Liver (tissue), 9 donors: ENCODE results near the gene SORCS2. TPM values are rescaled to one million over a fixed set of nuclear protein-coding genes. Genes with fewer than 3 reads are reported as not detected.

Experiments used
- DNase-seq: peaks from one replicate; pipeline ENCODE4 v3.0.0-alpha.2; 2017; ENCODE audit warnings: low spot score
- H3K27ac ChIP-seq, 2 donors: one replicate each; pipeline ENCODE4 v1.7.0; 2013; ENCODE audit warnings: inconsistent platforms in 2 of 2, low read length in 2 of 2, control low read depth in 1 of 2, low read depth in 1 of 2, mild to moderate bottlenecking in 1 of 2
- H3K27me3 ChIP-seq, 4 donors: one replicate each; pipeline versions ENCODE4 v1.6.1 to v1.7.0; 2013; ENCODE audit warnings: low read length in 3 of 4, inconsistent platforms in 1 of 4, mild to moderate bottlenecking in 1 of 4, moderate library complexity in 1 of 4; ENCODE audit not compliant: control insufficient read depth in 4 of 4, insufficient read depth in 4 of 4
- H3K36me3 ChIP-seq, 4 donors: one replicate each; pipeline versions ENCODE4 v1.6.1 to v1.7.0; 2013; ENCODE audit warnings: low read length in 3 of 4, mild to moderate bottlenecking in 3 of 4, low read depth in 1 of 4, moderate library complexity in 1 of 4; ENCODE audit not compliant: control insufficient read depth in 4 of 4, insufficient read depth in 3 of 4
- H3K4me1 ChIP-seq, 4 donors: one replicate each; pipeline versions ENCODE4 v1.6.1 to v1.7.0; 2013; ENCODE audit warnings: low read length in 3 of 4, mild to moderate bottlenecking in 3 of 4, moderate library complexity in 1 of 4; ENCODE audit not compliant: control insufficient read depth in 4 of 4, insufficient read depth in 4 of 4
- H3K4me3 ChIP-seq, 3 donors: one replicate each; pipeline versions ENCODE4 v1.6.1 to v1.7.0; 2013; ENCODE audit warnings: low read length in 3 of 3, control low read depth in 1 of 3, low read depth in 1 of 3, mild to moderate bottlenecking in 1 of 3
- H3K9ac ChIP-seq, 2 donors: one replicate each; pipeline ENCODE4 v1.7.0; 2013; ENCODE audit warnings: low read length in 2 of 2, mild to moderate bottlenecking in 2 of 2, moderate library complexity in 2 of 2, control low read depth in 1 of 2, low read depth in 1 of 2
- H3K9me3 ChIP-seq, 4 donors: one replicate each; pipeline versions ENCODE4 v1.6.1 to v1.7.0; 2013; ENCODE audit warnings: low read length in 3 of 4; ENCODE audit not compliant: control insufficient read depth in 4 of 4
- ATF3 ChIP-seq: IDR thresholded peaks from 2 replicates; pipeline ENCODE4 v1.6.1; 2016; ENCODE audit warnings: antibody characterized with exemption
- EGR1 ChIP-seq, 2 donors: IDR thresholded peaks; 2 replicates each; pipeline ENCODE4 v1.6.1; 2016 to 2018; ENCODE audit warnings: antibody characterized with exemption in 2 of 2, low read depth in 2 of 2
- FOXA1 ChIP-seq: IDR thresholded peaks from 2 replicates; pipeline ENCODE4 v1.6.1; 2016; ENCODE audit warnings: antibody characterized with exemption
- FOXA2 ChIP-seq: IDR thresholded peaks from 2 replicates; pipeline ENCODE4 v1.6.1; 2016; ENCODE audit warnings: antibody characterized with exemption
- GABPA ChIP-seq, 2 donors: IDR thresholded peaks in 1 of 2; conservative IDR thresholded peaks in 1 of 2; 2 replicates each; pipeline ENCODE4 v1.6.1; 2016; ENCODE audit warnings: antibody characterized with exemption in 2 of 2, mild to moderate bottlenecking in 1 of 2, moderate library complexity in 1 of 2
- HNF4A ChIP-seq, 2 donors: conservative IDR thresholded peaks; 2 replicates each; pipeline ENCODE4 v1.6.1; 2016; ENCODE audit warnings: antibody characterized with exemption in 2 of 2, mild to moderate bottlenecking in 2 of 2
- HNF4G ChIP-seq: IDR thresholded peaks from 2 replicates; pipeline ENCODE4 v1.6.1; 2016; ENCODE audit warnings: antibody characterized with exemption
- JUND ChIP-seq, 2 donors: IDR thresholded peaks; 2 replicates each; pipeline ENCODE4 v1.6.1; 2016; ENCODE audit warnings: antibody characterized with exemption in 2 of 2
- MAX ChIP-seq: IDR thresholded peaks from 2 replicates; pipeline ENCODE4 v1.6.1; 2016; ENCODE audit warnings: antibody characterized with exemption
- NR2F2 ChIP-seq: IDR thresholded peaks from 2 replicates; pipeline ENCODE4 v1.6.1; 2016; ENCODE audit warnings: antibody characterized with exemption
- RAD21 ChIP-seq, 2 donors: IDR thresholded peaks; 2 replicates each; pipeline ENCODE4 v1.6.1; 2016; ENCODE audit warnings: antibody characterized with exemption in 2 of 2, mild to moderate bottlenecking in 2 of 2
- REST ChIP-seq: IDR thresholded peaks from 2 replicates; pipeline ENCODE4 v1.6.1; 2016; ENCODE audit warnings: antibody characterized with exemption, mild to moderate bottlenecking
- RXRA ChIP-seq, 2 donors: IDR thresholded peaks; 2 replicates each; pipeline ENCODE4 v1.6.1; 2017 to 2018; ENCODE audit warnings: antibody characterized with exemption in 2 of 2, mild to moderate bottlenecking in 1 of 2
- TAF1 ChIP-seq: conservative IDR thresholded peaks from 2 replicates; pipeline ENCODE4 v1.6.1; 2016; ENCODE audit warnings: antibody characterized with exemption, mild to moderate bottlenecking
- YY1 ChIP-seq: IDR thresholded peaks from 2 replicates; pipeline ENCODE4 v1.6.1; 2016; ENCODE audit warnings: antibody characterized with exemption, mild to moderate bottlenecking
- ZBTB33 ChIP-seq: IDR thresholded peaks from 2 replicates; pipeline ENCODE4 v1.6.1; 2016; ENCODE audit warnings: antibody characterized with exemption
- WGBS: extraction: QIAGEN DNeasy Blood & Tissue Kit; methylation state at CpG from one replicate; pipeline ENCODE4 v1.1.7; 2013; 5-methylcytosine and 5-hydroxymethylcytosine counted together
- polyA plus RNA-seq, 2 donors: library from polyadenylated mRNA; stranded (reverse) in 1 of 2; unstranded in 1 of 2; fragments of 200-250 nt in 1 of 2; fragments of >200 nt in 1 of 2; fragmentation: Nextera tagmentation in 1 of 2; extraction: Ambion mirVana in 1 of 2; gene quantifications; one replicate each; pipeline versions ENCODE4 v1.2.1 to v1.2.3, GENCODE V29; 2013 to 2015
- total RNA-seq, 2 donors: library from RNA; depleted of rRNA; stranded (reverse); fragments of >200 nt; gene quantifications; one replicate each; pipeline ENCODE4 v1.2.3, GENCODE V29; 2014
- donor health status: healthy.
- donor health status: healthy.
- donor health status: healthy.
- donor health status: healthy.
- donor health status: healthy.

The SORCS2 gene
- total and polyA plus RNA-seq, 4 donors = 0.10 to 1.4 (median 0.92) TPM

GRCh38 chr4:7646384-7647061 lies 454.2 kb downstream of the SORCS2 start:
- H3K36me3 ChIP-seq = no peaks in the 10 kb centered on the region
- no peak overlapping the region for H3K9ac ChIP-seq
- no peak overlapping the region for H3K4me3 ChIP-seq
- H3K4me1 ChIP-seq = peaks cover 0 to 6% (median 4%) of the 10 kb centered on the region in 4 donors
- TF ChIP-seq HNF4A (conservative IDR thresholded peaks at IDR 0.05) (peak in 1 of 2 donors; percentile 14), RXRA (IDR thresholded peaks at IDR 0.05) (peak in 1 of 2 donors; percentile 12), EGR1 (IDR thresholded peaks at IDR 0.05; ENCODE audit: low read depth in 2 of 2) (no peak)
- H3K27me3 ChIP-seq = no peaks in the 10 kb centered on the region
- peaks cover 0 to 11% (median 5%) of the 10 kb centered on the region in 4 donors for H3K9me3 ChIP-seq
- 80% methylated on average over 18 of the region's 18 CpGs for WGBS
- H3K27ac ChIP-seq = no peak overlapping the region
- no peak for DNase-seq

- no peak overlapping the region for H3K4me3 ChIP-seq
- H3K27ac ChIP-seq = no peak overlapping the region
- no peaks in the 10 kb centered on the region for H3K27me3 ChIP-seq
- H3K4me1 ChIP-seq = peaks cover 0 to 6% (median 4%) of the 10 kb centered on the region in 4 donors
- H3K9me3 ChIP-seq = peaks cover 0 to 11% (median 5%) of the 10 kb centered on the region in 4 donors
- 91% methylated on average over 10 of the region's 10 CpGs for WGBS
- no peak for TF ChIP-seq JUND (IDR thresholded peaks at IDR 0.05)
- no peak for TF ChIP-seq FOXA1
- H3K9ac ChIP-seq = no peak overlapping the region
- H3K36me3 ChIP-seq = no peaks in the 10 kb centered on the region
- no peak for DNase-seq
Observed at GRCh38 chr4:7647186-7647585, 454.8 kb downstream of the SORCS2 start.

GRCh38 chr4:7647600-7648543 lies 455.5 kb downstream of the SORCS2 start:
- WGBS = 85% methylated on average over 23 of the region's 23 CpGs
- DNase-seq = no peak
- no peaks in the 10 kb centered on the region for H3K36me3 ChIP-seq
- H3K27me3 ChIP-seq = no peaks in the 10 kb centered on the region
- H3K9ac ChIP-seq = no peak overlapping the region
- peaks cover 0 to 11% (median 5%) of the 10 kb centered on the region in 4 donors for H3K9me3 ChIP-seq
- TF ChIP-seq ZBTB33 (no peak), MAX (no peak), FOXA2 (no peak), NR2F2 (peak; percentile 48), HNF4G (no peak), REST (no peak), GABPA (IDR thresholded peaks at IDR 0.05 in 1 of 2, conservative IDR thresholded peaks at IDR 0.05 in 1 of 2) (no peak), ATF3 (no peak), RXRA (IDR thresholded peaks at IDR 0.05) (peak in 1 of 2 donors; percentile 41), JUND (IDR thresholded peaks at IDR 0.05) (no peak), YY1 (no peak), TAF1 (no peak), FOXA1 (no peak), RAD21 (IDR thresholded peaks at IDR 0.05) (no peak), EGR1 (IDR thresholded peaks at IDR 0.05; ENCODE audit: low read depth in 2 of 2) (no peak), HNF4A (conservative IDR thresholded peaks at IDR 0.05) (no peak)
- no peak overlapping the region for H3K27ac ChIP-seq
- peaks cover 0 to 6% (median 4%) of the 10 kb centered on the region in 4 donors for H3K4me1 ChIP-seq
- H3K4me3 ChIP-seq = no peak overlapping the region
